Measurements from ENCODE around the gene MPL. TPM values are rescaled to one million over a fixed set of nuclear protein-coding genes. Genes with fewer than 3 reads are reported as not detected.

MPL gene
- total RNA-seq, 4 donors from 2014 or later: not detected

- H3K4me3 ChIP-seq: peak within 1 kb of the TSS; percentile 51
- peak; percentile 100 for DNase-seq (ENCODE audit: low spot score in 2 of 2)
- no peaks in the 10 kb centered on the region for H3K27me3 ChIP-seq
- peaks cover 37% of the 10 kb centered on the region for H3K36me3 ChIP-seq
- TF ChIP-seq POLR2A (IDR thresholded peaks at IDR 0.05) (no peak), EP300 (IDR thresholded peaks at IDR 0.05) (no peak), CTCF (IDR thresholded peaks at IDR 0.05) (no peak), POLR2AphosphoS5 (IDR thresholded peaks at IDR 0.05) (no peak)
- H3K27ac ChIP-seq: peak within 1 kb of the TSS; percentile 85
- H3K4me1 ChIP-seq: peaks cover 14% of the 10 kb centered on the region
- H3K9me3 ChIP-seq: no peaks in the 10 kb centered on the region
- 8% methylated on average over 19 of the region's 59 CpGs for WGBS
Measured at GRCh38 chr1:43358746-43359693, 21.4 kb downstream of the MPL start, which contains the start of gene CDC20. TSS of gene CDC20 (plus strand) at chr1:43358981. CDS start at chr1:43359216, 235 bp downstream.

- WGBS: 40% methylated on average over 10 of the region's 11 CpGs
- Histone ChIP-seq H3K27ac (no peak overlapping the region), H3K36me3 (peaks cover 44% of the 10 kb centered on the region), H3K9me3 (no peaks in the 10 kb centered on the region), H3K27me3 (no peaks in the 10 kb centered on the region), H3K4me3 (peak overlapping the region; percentile 51), H3K4me1 (peaks cover 14% of the 10 kb centered on the region)
- no peak for DNase-seq (ENCODE audit: low spot score in 2 of 2)
- TF ChIP-seq CTCF (IDR thresholded peaks at IDR 0.05) (no peak), EP300 (IDR thresholded peaks at IDR 0.05) (no peak), POLR2A (IDR thresholded peaks at IDR 0.05) (no peak), POLR2AphosphoS5 (IDR thresholded peaks at IDR 0.05) (no peak)
Measured at GRCh38 chr1:43359696-43360095, 22.1 kb downstream of the MPL start.

- H3K27ac ChIP-seq: no peak overlapping the region
- DNase-seq (ENCODE audit: low spot score in 2 of 2): no peak
- WGBS: 67% methylated on average over 4 of the region's 4 CpGs
- no peaks in the 10 kb centered on the region for H3K27me3 ChIP-seq
- peaks cover 20% of the 10 kb centered on the region for H3K4me1 ChIP-seq
- TF ChIP-seq CTCF (IDR thresholded peaks at IDR 0.05) (no peak), POLR2A (IDR thresholded peaks at IDR 0.05) (no peak), POLR2AphosphoS5 (IDR thresholded peaks at IDR 0.05) (no peak), EP300 (IDR thresholded peaks at IDR 0.05) (no peak)
- H3K4me3 ChIP-seq: no peak overlapping the region
- peaks cover 53% of the 10 kb centered on the region for H3K36me3 ChIP-seq
- H3K9me3 ChIP-seq: no peaks in the 10 kb centered on the region
Measured at GRCh38 chr1:43360616-43361015, 23.0 kb downstream of the MPL start.

GRCh38 chr1:43363283-43363934, 25.8 kb downstream of the MPL start:
- DNase-seq (ENCODE audit: low spot score in 2 of 2): no peak
- H3K4me1 ChIP-seq: peaks cover 37% of the 10 kb centered on the region
- 76% methylated on average over 9 of the region's 9 CpGs for WGBS
- TF ChIP-seq EP300 (IDR thresholded peaks at IDR 0.05) (no peak), POLR2A (IDR thresholded peaks at IDR 0.05) (no peak), POLR2AphosphoS5 (IDR thresholded peaks at IDR 0.05) (no peak), CTCF (IDR thresholded peaks at IDR 0.05) (no peak)
- H3K36me3 ChIP-seq: peaks cover 53% of the 10 kb centered on the region
- H3K9me3 ChIP-seq: no peaks in the 10 kb centered on the region
- no peaks in the 10 kb centered on the region for H3K27me3 ChIP-seq
- no peak overlapping the region for H3K4me3 ChIP-seq
- no peak overlapping the region for H3K27ac ChIP-seq
